HL-60 (cell line): ENCODE data around the gene SMLR1.

ENCODE experiments used
- DNase-seq, 2 experiments: peaks; one replicate each; pipeline ENCODE4 v3.0.0-alpha.2; 2010 to 2020; ENCODE audit warnings: low read depth in 1 of 2, low spot score in 1 of 2
- H3K27ac ChIP-seq: fragments of 250-450 bp; sonication (Bioruptor Pico); replicated peaks from 2 replicates; pipeline ENCODE4 v1.5.1; 2020; ENCODE audit warnings: mild to moderate bottlenecking, moderate library complexity
- H3K27me3 ChIP-seq: fragments of 250-450 bp; sonication (Bioruptor Pico); 2 replicates; pipeline ENCODE4 v1.5.1; 2021; ENCODE audit warnings: mild to moderate bottlenecking, moderate library complexity; ENCODE audit not compliant: insufficient read depth, poor library complexity, severe bottlenecking
- H3K4me3 ChIP-seq: replicated peaks from 2 replicates; pipeline ENCODE4 v1.5.1; 2011; ENCODE audit warnings: mild to moderate bottlenecking, control low read depth, low read length; ENCODE audit not compliant: insufficient read depth
- CTCF ChIP-seq: IDR thresholded peaks from one replicate; pipeline ENCODE4 v1.5.1; 2011; ENCODE audit warnings: low read length, control low read depth, inconsistent platforms; ENCODE audit not compliant: insufficient read depth
- GABPA ChIP-seq: IDR thresholded peaks from 2 replicates; pipeline ENCODE4 v1.6.1; 2012; ENCODE audit warnings: low read depth
- POLR2AphosphoS5 ChIP-seq: IDR thresholded peaks from 2 replicates; pipeline ENCODE4 v1.6.1; 2012; ENCODE audit warnings: low read depth
- SPI1 ChIP-seq: IDR thresholded peaks from 2 replicates; pipeline ENCODE4 v1.6.1; 2012; ENCODE audit warnings: low read depth, mild to moderate bottlenecking, borderline replicate concordance
- long read RNA-seq: library from polyadenylated mRNA; unstranded; transcript quantifications from one replicate; pipeline ENCODE4 v2.0.0, GENCODE V29; 2020
- TF ChIP-seq, protein P1 (sequence below): IDR thresholded peaks from 2 replicates; pipeline ENCODE4 v1.6.1; 2012; ENCODE audit warnings: low read depth; ENCODE audit not compliant: insufficient replicate concordance

Gene SMLR1
- long read RNA-seq = 0 reads

DNA sequence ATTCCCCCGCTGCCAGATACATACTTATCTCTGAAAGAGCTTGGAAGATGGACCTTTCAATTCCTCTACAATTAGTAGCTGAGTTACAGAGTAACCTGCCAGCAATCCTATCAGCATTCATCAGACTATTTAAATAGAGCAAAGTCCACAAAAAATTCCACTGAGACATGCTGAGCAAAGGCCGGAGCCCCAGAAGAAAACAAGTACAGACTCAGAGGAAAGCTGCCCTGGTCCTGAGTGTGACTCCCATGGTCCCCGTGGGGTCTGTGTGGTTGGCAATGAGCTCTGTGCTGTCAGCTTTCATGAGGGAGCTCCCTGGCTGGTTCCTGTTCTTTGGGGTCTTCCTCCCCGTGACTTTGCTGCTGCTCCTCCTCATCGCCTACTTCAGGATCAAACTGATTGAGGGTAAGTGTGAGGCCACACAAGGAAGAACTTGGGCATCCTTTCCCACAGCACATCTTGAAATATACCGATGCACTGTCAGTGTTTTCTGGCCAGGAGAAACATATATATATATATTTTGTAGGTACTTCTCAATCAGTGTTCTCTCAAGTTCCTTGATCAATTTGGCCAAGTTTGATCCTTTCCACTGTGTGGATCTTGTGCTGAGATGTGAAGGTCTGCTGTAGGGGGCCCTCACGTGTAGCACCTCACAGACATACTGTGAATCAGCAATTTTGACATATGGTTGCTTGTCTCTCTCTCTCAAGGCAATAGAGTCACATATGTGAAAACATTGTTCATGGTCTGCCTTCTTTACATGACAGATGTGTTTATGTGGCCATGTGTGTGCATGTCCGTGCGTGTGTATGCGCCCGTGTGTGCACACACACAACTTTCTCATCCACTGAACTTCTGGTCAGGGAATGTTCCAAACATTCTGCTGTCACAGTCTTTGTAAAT, at the start of gene SMLR1:
Gene SMLR1 (plus strand): TSS at position 160 of the 903 bp plus-strand sequence. CDS start 8 bp downstream, at position 168.
- H3K27me3 ChIP-seq = no peaks in the 10 kb centered on the region
- no peak within 1 kb of the TSS for H3K4me3 ChIP-seq
- DNase-seq = no peak
- H3K27ac ChIP-seq = no peak within 1 kb of the TSS
- TF ChIP-seq SPI1 (no peak), GABPA (no peak), POLR2AphosphoS5 (no peak), CTCF (no peak)
- TF ChIP-seq, protein P1, sequence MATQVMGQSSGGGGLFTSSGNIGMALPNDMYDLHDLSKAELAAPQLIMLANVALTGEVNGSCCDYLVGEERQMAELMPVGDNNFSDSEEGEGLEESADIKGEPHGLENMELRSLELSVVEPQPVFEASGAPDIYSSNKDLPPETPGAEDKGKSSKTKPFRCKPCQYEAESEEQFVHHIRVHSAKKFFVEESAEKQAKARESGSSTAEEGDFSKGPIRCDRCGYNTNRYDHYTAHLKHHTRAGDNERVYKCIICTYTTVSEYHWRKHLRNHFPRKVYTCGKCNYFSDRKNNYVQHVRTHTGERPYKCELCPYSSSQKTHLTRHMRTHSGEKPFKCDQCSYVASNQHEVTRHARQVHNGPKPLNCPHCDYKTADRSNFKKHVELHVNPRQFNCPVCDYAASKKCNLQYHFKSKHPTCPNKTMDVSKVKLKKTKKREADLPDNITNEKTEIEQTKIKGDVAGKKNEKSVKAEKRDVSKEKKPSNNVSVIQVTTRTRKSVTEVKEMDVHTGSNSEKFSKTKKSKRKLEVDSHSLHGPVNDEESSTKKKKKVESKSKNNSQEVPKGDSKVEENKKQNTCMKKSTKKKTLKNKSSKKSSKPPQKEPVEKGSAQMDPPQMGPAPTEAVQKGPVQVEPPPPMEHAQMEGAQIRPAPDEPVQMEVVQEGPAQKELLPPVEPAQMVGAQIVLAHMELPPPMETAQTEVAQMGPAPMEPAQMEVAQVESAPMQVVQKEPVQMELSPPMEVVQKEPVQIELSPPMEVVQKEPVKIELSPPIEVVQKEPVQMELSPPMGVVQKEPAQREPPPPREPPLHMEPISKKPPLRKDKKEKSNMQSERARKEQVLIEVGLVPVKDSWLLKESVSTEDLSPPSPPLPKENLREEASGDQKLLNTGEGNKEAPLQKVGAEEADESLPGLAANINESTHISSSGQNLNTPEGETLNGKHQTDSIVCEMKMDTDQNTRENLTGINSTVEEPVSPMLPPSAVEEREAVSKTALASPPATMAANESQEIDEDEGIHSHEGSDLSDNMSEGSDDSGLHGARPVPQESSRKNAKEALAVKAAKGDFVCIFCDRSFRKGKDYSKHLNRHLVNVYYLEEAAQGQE = no peak

- TF ChIP-seq, protein P1 = no peak
- TF ChIP-seq POLR2AphosphoS5 (no peak), SPI1 (no peak), GABPA (no peak), CTCF (no peak)
- H3K27me3 ChIP-seq = no peaks in the 10 kb centered on the region
- H3K4me3 ChIP-seq = no peak overlapping the region
- DNase-seq = peak in 1 of 2 experiments; percentile 32
- no peak overlapping the region for H3K27ac ChIP-seq
Observed at GRCh38 chr6:130778946-130779657, 48.1 kb upstream of the SMLR1 start.

DNA sequence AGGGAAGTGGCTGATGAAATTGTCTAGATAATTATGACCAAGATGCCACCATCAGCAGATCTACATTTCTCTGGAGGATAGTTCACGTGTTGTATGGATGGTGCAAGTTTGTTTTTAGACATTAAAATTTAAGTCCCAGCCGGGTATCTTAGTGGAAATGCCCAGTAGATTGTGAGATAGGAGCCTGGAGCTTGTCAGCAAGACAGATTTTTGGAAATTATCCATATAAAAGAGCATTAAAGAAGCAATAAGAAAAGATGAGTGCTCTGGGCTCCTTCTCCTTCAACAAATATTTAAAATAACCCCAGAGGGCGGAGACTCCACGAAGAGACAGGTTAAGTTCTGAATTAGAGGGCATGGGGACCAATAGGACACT, 47.6 kb upstream of the SMLR1 start:
- no peaks in the 10 kb centered on the region for H3K27me3 ChIP-seq
- TF ChIP-seq POLR2AphosphoS5 (no peak), GABPA (no peak), CTCF (no peak), SPI1 (no peak)
- TF ChIP-seq, protein P1 = no peak
- no peak overlapping the region for H3K4me3 ChIP-seq
- DNase-seq = no peak
- no peak overlapping the region for H3K27ac ChIP-seq
